ENCODE data around the gene SSUH2. TPM values are rescaled to one million over a fixed set of nuclear protein-coding genes. Genes with fewer than 3 reads are reported as not detected.

Gene SSUH2, protein sequence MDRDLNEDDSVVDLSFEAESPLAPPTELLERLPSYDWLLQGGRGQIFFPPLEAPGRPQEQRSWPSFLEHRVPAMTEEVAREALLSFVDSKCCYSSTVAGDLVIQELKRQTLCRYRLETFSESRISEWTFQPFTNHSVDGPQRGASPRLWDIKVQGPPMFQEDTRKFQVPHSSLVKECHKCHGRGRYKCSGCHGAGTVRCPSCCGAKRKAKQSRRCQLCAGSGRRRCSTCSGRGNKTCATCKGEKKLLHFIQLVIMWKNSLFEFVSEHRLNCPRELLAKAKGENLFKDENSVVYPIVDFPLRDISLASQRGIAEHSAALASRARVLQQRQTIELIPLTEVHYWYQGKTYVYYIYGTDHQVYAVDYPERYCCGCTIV
- total RNA-seq: not detected in 2 replicates

GRCh38 chr3:8644748-8645390, at the start of gene SSUH2:
SSUH2 (minus strand) TSS chr3:8644798; CDS start chr3:8644758, 40 bp downstream.

Other genes starting within 250 kb of the SSUH2 start
- gene LMCD1, start 143.0 kb downstream of the SSUH2 start, total RNA-seq: 6.3 and 11.6 TPM in 2 replicates
- not detected in 2 replicates for gene CAV3, start 89.0 kb upstream of the SSUH2 start, total RNA-seq
- 0.13 and 0.14 TPM in 2 replicates for gene OXTR, start 124.8 kb upstream of the SSUH2 start, total RNA-seq

All from thoracic aorta endothelial cell (primary cell).